ENCODE results near the gene GABRD.

Gene GABRD

GRCh38 chr1:2076826-2077225 lies 57.7 kb downstream of the GABRD start:
- no peak for DNase-seq (ENCODE audit: low read depth in 2 of 2)

- DNase-seq (ENCODE audit: low read depth in 2 of 2), result no peak
Measured at GRCh38 chr1:2078170-2078569, 59.0 kb downstream of the GABRD start.

- no peak for DNase-seq (ENCODE audit: low read depth in 2 of 2)
Measured at GRCh38 chr1:2079396-2080085, 60.4 kb downstream of the GABRD start.

GRCh38 chr1:2080140-2080539 lies 61.0 kb downstream of the GABRD start:
- DNase-seq (ENCODE audit: low read depth in 2 of 2), result no peak

Data from stimulated activated CD8-positive, alpha-beta memory T cell treated with anti-CD3 and anti-CD28 coated beads, Interleukin-2, amount 100 ng/mL, for 48 hours (primary cell).